Fibroblast of pulmonary artery (primary cell): ENCODE data around the gene NKAIN2.

Experiments used
- DNase-seq: peaks from one replicate; pipeline ENCODE4 v3.0.0-alpha.2; 2010; ENCODE audit warnings: low read depth
- H3K4me3 ChIP-seq: replicated peaks from 2 replicates; pipeline ENCODE4 v1.5.1; 2011; ENCODE audit warnings: low read depth, mild to moderate bottlenecking, control low read depth, low read length, moderate library complexity
- CTCF ChIP-seq: IDR thresholded peaks from 2 replicates; pipeline ENCODE4 v1.5.1; 2011; ENCODE audit warnings: mild to moderate bottlenecking, control low read depth, low read length, inconsistent platforms; ENCODE audit errors: missing control alignments

The NKAIN2 gene

GRCh38 chr6:123897965-123898364 is 94.3 kb downstream of the NKAIN2 start:
- TF ChIP-seq CTCF, result no peak
- no peak overlapping the region for H3K4me3 ChIP-seq
- no peak for DNase-seq

- TF ChIP-seq CTCF, result no peak
- DNase-seq, result no peak
Measured at GRCh38 chr6:123898665-123899064, 95.0 kb downstream of the NKAIN2 start.

GRCh38 chr6:123899745-123900144 is 96.1 kb downstream of the NKAIN2 start:
- no peak overlapping the region for H3K4me3 ChIP-seq
- DNase-seq, result no peak
- TF ChIP-seq CTCF, result no peak

More at GRCh38 chr6:123898665-123899064, 95.0 kb downstream of the NKAIN2 start:
- H3K4me3 ChIP-seq, result no peak overlapping the region

- no peak for TF ChIP-seq CTCF
- DNase-seq, result peak; percentile 3
- no peak overlapping the region for H3K4me3 ChIP-seq
Measured at GRCh38 chr6:123901436-123901835, 97.8 kb downstream of the NKAIN2 start.

- no peak for TF ChIP-seq CTCF
- no peak for DNase-seq
- no peak overlapping the region for H3K4me3 ChIP-seq
Measured at GRCh38 chr6:123902738-123903313, 99.2 kb downstream of the NKAIN2 start.

- no peak overlapping the region for H3K4me3 ChIP-seq
- no peak for TF ChIP-seq CTCF
- no peak for DNase-seq
Measured at GRCh38 chr6:123904228-123904627, 100.6 kb downstream of the NKAIN2 start.

- no peak for TF ChIP-seq CTCF
- no peak for DNase-seq
- no peak overlapping the region for H3K4me3 ChIP-seq
Measured at GRCh38 chr6:123908797-123909196, 105.1 kb downstream of the NKAIN2 start.
